GM21367 (cell line): Measurements from ENCODE around the gene SCYL3.
"Not testable (repeated sequence)": the region's sequence is repeated elsewhere in the genome, so short reads cannot be mapped to it uniquely, and the experiment has no call there.

Experiments used
- ATAC-seq: cut with Tn5 transposase; IDR thresholded peaks from one replicate; pipeline ENCODE4 v1.9.1; 2021; ENCODE audit not compliant: unreplicated experiment

Gene SCYL3

DNA sequence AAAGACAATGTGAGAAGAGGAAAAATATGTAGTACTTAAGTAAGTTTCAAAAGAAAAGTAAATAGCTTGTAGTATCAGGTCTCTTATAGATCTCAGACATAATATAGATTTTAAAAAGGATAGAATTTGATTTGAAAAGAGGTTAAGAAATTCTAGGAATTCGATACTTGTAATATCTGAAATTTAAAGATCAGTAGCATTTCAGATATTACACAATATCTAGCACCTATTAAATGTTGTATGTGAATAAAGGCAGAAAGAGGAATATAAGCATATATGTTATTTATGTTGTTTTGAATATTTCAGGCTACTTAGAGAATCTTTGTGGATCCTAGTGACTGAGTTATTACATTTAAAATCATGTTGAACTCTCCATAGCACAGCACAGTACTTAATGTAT is 64.0 kb downstream of the SCYL3 start:
- no peak for ATAC-seq

DNA sequence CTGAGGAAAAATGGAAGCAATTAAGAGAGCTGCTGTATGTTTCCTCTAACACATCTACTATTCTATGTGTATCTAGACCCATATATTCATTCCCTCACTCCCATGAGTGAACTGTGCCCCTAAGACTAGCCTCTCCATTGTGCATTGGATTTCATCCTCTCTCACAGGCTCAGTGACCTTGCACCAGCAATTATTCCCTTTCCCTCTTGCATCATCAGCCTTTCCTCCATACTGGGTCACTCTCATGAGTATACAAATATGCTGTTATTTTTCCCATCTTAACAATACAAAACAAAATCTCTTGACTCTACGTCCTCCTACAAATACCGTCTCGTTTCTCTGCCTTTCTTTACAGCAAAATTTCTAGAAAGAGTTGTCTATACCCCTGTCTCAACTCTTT is 69.5 kb downstream of the SCYL3 start:
- no peak for ATAC-seq

- ATAC-seq = no peak
These were observed 72.2 kb downstream of the SCYL3 start for GRCh38 chr1:169821500-169821899.

DNA sequence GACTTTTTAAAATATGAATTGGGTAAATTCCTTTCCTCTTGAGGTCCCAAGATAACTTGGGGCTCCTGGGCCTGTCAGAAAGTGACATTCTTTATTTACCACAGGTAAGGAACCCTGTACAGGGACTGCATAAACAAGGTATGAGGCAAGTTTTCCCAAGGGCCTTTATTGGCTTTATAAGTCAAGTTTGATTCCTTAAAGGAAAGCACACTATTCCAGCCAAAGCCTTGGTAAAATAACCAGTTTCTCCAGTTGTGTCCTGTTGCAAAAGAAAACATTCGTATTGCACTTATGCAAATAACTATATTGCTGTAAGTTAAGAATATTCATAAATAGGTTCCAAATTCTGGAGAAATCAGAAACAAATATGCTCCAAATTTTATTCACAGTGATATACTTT is 77.1 kb downstream of the SCYL3 start:
- ATAC-seq = no peak

DNA sequence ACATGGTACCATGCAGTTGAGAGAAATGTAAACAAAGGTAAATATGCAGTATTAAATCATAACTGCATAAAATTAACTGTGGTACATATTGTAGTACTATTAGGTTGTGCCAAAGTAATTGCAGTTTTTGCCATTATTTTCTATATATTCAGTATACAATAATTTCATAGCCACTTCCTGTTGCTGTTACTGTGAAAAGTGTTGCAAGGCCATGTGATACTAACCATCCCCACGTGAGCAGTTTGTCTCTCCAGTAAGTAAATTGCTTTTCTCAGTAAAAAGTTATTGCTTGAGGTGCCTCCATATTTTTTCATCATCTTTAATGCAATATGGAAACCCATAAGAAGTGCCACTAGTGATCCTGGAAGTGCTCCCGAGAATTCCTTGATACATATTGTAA is 79.4 kb downstream of the SCYL3 start:
- no peak for ATAC-seq

- no peak for ATAC-seq
These were observed 81.6 kb downstream of the SCYL3 start for GRCh38 chr1:169812131-169812530.

- not testable (repeated sequence) for ATAC-seq
These were observed 82.2 kb downstream of the SCYL3 start for GRCh38 chr1:169811418-169812035.

GRCh38 chr1:169809370-169810095 is 84.2 kb downstream of the SCYL3 start:
- no peak for ATAC-seq

DNA sequence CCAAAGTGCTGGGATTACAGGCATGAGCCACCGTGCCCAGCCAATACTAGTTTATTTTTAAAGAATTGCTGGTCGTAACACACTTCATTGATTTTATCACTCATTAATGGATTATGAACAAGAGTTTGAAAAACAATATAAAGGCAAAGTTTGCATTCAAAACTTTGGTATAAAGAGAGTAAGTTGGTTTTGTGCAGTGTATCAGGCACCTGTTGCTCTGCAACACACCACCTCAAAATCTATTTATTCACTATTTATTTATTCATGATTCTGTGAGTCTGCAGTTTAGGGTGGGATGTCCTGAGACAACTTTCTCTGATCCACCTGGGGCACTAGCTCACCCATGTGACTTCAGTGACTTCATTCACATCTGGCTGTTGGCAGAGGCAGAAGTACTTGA is 88.8 kb downstream of the SCYL3 start:
- no peak for ATAC-seq

GRCh38 chr1:169802888-169803287 is 90.8 kb downstream of the SCYL3 start:
- no peak for ATAC-seq
